ENCODE results near the gene SEC14L5.

SEC14L5 gene

GRCh38 chr16:4988647-4989046 is 30.5 kb downstream of the SEC14L5 start:
- DNase-seq: no peak

- DNase-seq: no peak
Measured at GRCh38 chr16:4989391-4990006, 31.4 kb downstream of the SEC14L5 start.

- no peak for DNase-seq
Measured at GRCh38 chr16:4990415-4990814, 32.3 kb downstream of the SEC14L5 start.

GRCh38 chr16:4991754-4992153 is 33.6 kb downstream of the SEC14L5 start:
- no peak for DNase-seq

- DNase-seq: no peak
Measured at GRCh38 chr16:4994719-4995434, 36.7 kb downstream of the SEC14L5 start.

GRCh38 chr16:5000573-5001001 is 42.5 kb downstream of the SEC14L5 start:
- no peak for DNase-seq

GRCh38 chr16:5001571-5001970 is 43.4 kb downstream of the SEC14L5 start:
- peak; percentile 10 for DNase-seq

GRCh38 chr16:5001986-5002385 is 43.9 kb downstream of the SEC14L5 start:
- DNase-seq: no peak

GRCh38 chr16:5002699-5003143 is 44.6 kb downstream of the SEC14L5 start:
- DNase-seq: no peak

- no peak for DNase-seq
Measured at GRCh38 chr16:5003211-5003610, 45.1 kb downstream of the SEC14L5 start.

GRCh38 chr16:5003828-5004227 is 45.7 kb downstream of the SEC14L5 start:
- DNase-seq: no peak

- no peak for DNase-seq
Measured at GRCh38 chr16:5004311-5004710, 46.2 kb downstream of the SEC14L5 start.

- DNase-seq: no peak
Measured at GRCh38 chr16:5005916-5006315, 47.8 kb downstream of the SEC14L5 start.

- no peak for DNase-seq
Measured at GRCh38 chr16:5006348-5007193, 48.4 kb downstream of the SEC14L5 start.

GRCh38 chr16:5007256-5007655 is 49.1 kb downstream of the SEC14L5 start:
- no peak for DNase-seq

GRCh38 chr16:5008311-5008731 is 50.2 kb downstream of the SEC14L5 start:
- no peak for DNase-seq

GRCh38 chr16:5010576-5011329 is 52.6 kb downstream of the SEC14L5 start:
- DNase-seq: no peak

GRCh38 chr16:5011637-5012036 is 53.5 kb downstream of the SEC14L5 start:
- DNase-seq: no peak

GRCh38 chr16:5012887-5013286 is 54.8 kb downstream of the SEC14L5 start:
- DNase-seq: no peak

GRCh38 chr16:5015351-5015750 is 57.2 kb downstream of the SEC14L5 start:
- DNase-seq: no peak

GRCh38 chr16:5015887-5016286 is 57.8 kb downstream of the SEC14L5 start:
- no peak for DNase-seq

GRCh38 chr16:5016967-5017677 is 59.0 kb downstream of the SEC14L5 start:
- DNase-seq: no peak

Measured in suppressor macrophage treated with lipopolysaccharide for 4 hours (primary cell).